Fibroblast of lung (primary cell): Measurements from ENCODE around the gene DARS1. TPM values are rescaled to one million over a fixed set of nuclear protein-coding genes. Genes with fewer than 3 reads are reported as not detected.
A peak's percentile ranks its signal among the peaks of the same experiment; 100 is the strongest.

Experiments
- DNase-seq, 2 donors: peaks; one replicate each; pipeline versions ENCODE4 v3.0.0 to v3.0.0-alpha.2; 2010; ENCODE audit warnings: low read depth in 2 of 2
- H2AFZ ChIP-seq: 2 replicates; pipeline ENCODE4 v1.5.1; 2012; ENCODE audit warnings: low read length, control low read depth, inconsistent platforms
- H3K27ac ChIP-seq: 2 replicates; pipeline ENCODE4 v1.5.1; 2011; ENCODE audit warnings: low read length, control low read depth; ENCODE audit not compliant: insufficient read depth
- H3K27me3 ChIP-seq: 2 replicates; pipeline ENCODE4 v1.5.1; 2011; ENCODE audit warnings: mild to moderate bottlenecking, low read length; ENCODE audit not compliant: control insufficient read depth, insufficient read depth
- H3K36me3 ChIP-seq: 2 replicates; pipeline ENCODE4 v1.5.1; 2011; ENCODE audit warnings: low read length; ENCODE audit not compliant: control insufficient read depth, insufficient read depth
- H3K4me1 ChIP-seq: 2 replicates; pipeline ENCODE4 v1.5.1; 2011; ENCODE audit warnings: low read length; ENCODE audit not compliant: control insufficient read depth, insufficient read depth; ENCODE audit errors: extremely low read depth
- H3K4me2 ChIP-seq: 2 replicates; pipeline ENCODE4 v1.5.1; 2011; ENCODE audit warnings: low read length, control low read depth; ENCODE audit not compliant: insufficient read depth; ENCODE audit errors: extremely low read depth
- H3K4me3 ChIP-seq, 4 experiments: fragments of 200-600 bp in 1 of 4; sonication (generic) in 1 of 4; replicated peaks in 1 of 4; 2 replicates each; pipeline ENCODE4 v1.5.1; 2011 to 2016; ENCODE audit warnings: low read length in 4 of 4, low read depth in 3 of 4, mild to moderate bottlenecking in 3 of 4, control low read depth in 2 of 4, inconsistent platforms in 1 of 4, mixed read lengths in 1 of 4; ENCODE audit not compliant: insufficient read depth in 1 of 4; ENCODE audit errors: control extremely low read depth in 1 of 4
- H3K79me2 ChIP-seq: 2 replicates; pipeline ENCODE4 v1.5.1; 2012; ENCODE audit warnings: mild to moderate bottlenecking, low read length, inconsistent platforms; ENCODE audit not compliant: control insufficient read depth, insufficient read depth
- H3K9ac ChIP-seq: 2 replicates; pipeline ENCODE4 v1.5.1; 2011; ENCODE audit warnings: mild to moderate bottlenecking, low read length, control low read depth; ENCODE audit not compliant: insufficient read depth
- H3K9me3 ChIP-seq: 2 replicates; pipeline ENCODE4 v1.5.1; 2012; ENCODE audit warnings: low read depth, low read length; ENCODE audit not compliant: control insufficient read depth, insufficient read depth
- H4K20me1 ChIP-seq: 2 replicates; pipeline ENCODE4 v1.5.1; 2011; ENCODE audit warnings: low read length; ENCODE audit not compliant: control insufficient read depth, insufficient read depth; ENCODE audit errors: extremely low read depth
- CTCF ChIP-seq, 2 donors: IDR thresholded peaks in 1 of 2; conservative IDR thresholded peaks in 1 of 2; 1 replicate in 1 of 2; 2 replicates in 1 of 2; pipeline ENCODE4 v1.5.1; 2011 to 2012; ENCODE audit warnings: low read length in 2 of 2, control low read depth in 1 of 2, inconsistent platforms in 1 of 2, low read depth in 1 of 2, mild to moderate bottlenecking in 1 of 2
- EZH2 ChIP-seq: IDR thresholded peaks from 2 replicates; pipeline ENCODE4 v1.5.1; 2012; ENCODE audit warnings: low read length, control low read depth, mild to moderate bottlenecking; ENCODE audit errors: missing control alignments
- polyA plus RNA-seq, 2 donors: library from polyadenylated mRNA; depleted of rRNA in 1 of 2; stranded (reverse) in 1 of 2; unstranded in 1 of 2; fragments of >200 nt; gene quantifications; 2 replicates each; pipeline ENCODE4 v1.2.1, GENCODE V29; 2011 to 2012; ENCODE audit warnings: missing spikeins in 1 of 2
- total RNA-seq: library from RNA; depleted of rRNA; stranded (reverse); fragments of >200 nt; gene quantifications from 2 replicates; pipeline ENCODE4 v1.2.1, GENCODE V29; 2014

DARS1 gene
- total and polyA plus RNA-seq, 2 donors (not counting 1 experiment from before 2014, with no cell fraction given) = 75.5 to 110 TPM

GRCh38 chr2:136000502-136000901 lies 15.1 kb upstream of the DARS1 start:
- DNase-seq = no peak

GRCh38 chr2:135999899-136000298 lies 14.5 kb upstream of the DARS1 start:
- Histone ChIP-seq H3K9me3 (no peaks in the 10 kb centered on the region), H3K27ac (no peak overlapping the region), H3K27me3 (no peaks in the 10 kb centered on the region), H3K4me2 (no peak overlapping the region), H3K79me2 (no peaks in the 10 kb centered on the region), H3K4me1 (no peaks in the 10 kb centered on the region), H2AFZ (no peak overlapping the region), H3K9ac (no peak overlapping the region), H4K20me1 (no peaks in the 10 kb centered on the region), H3K4me3 (no peak overlapping the region), H3K36me3 (no peaks in the 10 kb centered on the region)
- DNase-seq = no peak
- no peak for TF ChIP-seq EZH2
- TF ChIP-seq CTCF (conservative IDR thresholded peaks at IDR 0.05 in 1 of 2, IDR thresholded peaks at IDR 0.05 in 1 of 2; ENCODE audit: low read depth in 1 of 2, low read length in 2 of 2) = no peak

More at GRCh38 chr2:136000502-136000901, 15.1 kb upstream of the DARS1 start:
- Histone ChIP-seq H3K79me2 (no peaks in the 10 kb centered on the region), H3K9ac (no peak overlapping the region), H3K4me1 (no peaks in the 10 kb centered on the region), H3K9me3 (no peaks in the 10 kb centered on the region), H3K27me3 (no peaks in the 10 kb centered on the region), H3K36me3 (no peaks in the 10 kb centered on the region), H3K4me3 (no peak overlapping the region), H2AFZ (peak overlapping the region; percentile 26), H3K4me2 (no peak overlapping the region), H3K27ac (no peak overlapping the region), H4K20me1 (no peaks in the 10 kb centered on the region)
- TF ChIP-seq EZH2 (no peak), CTCF (conservative IDR thresholded peaks at IDR 0.05 in 1 of 2, IDR thresholded peaks at IDR 0.05 in 1 of 2; ENCODE audit: low read depth in 1 of 2, low read length in 2 of 2) (no peak)

- no peaks in the 10 kb centered on the region for H3K4me1 ChIP-seq
These were observed 13.5 kb upstream of the DARS1 start for GRCh38 chr2:135998879-135999278.

More at GRCh38 chr2:135998879-135999278, 13.5 kb upstream of the DARS1 start:
- Histone ChIP-seq H3K27ac (no peak overlapping the region), H3K4me2 (no peak overlapping the region), H3K9me3 (no peaks in the 10 kb centered on the region), H3K79me2 (no peaks in the 10 kb centered on the region), H3K9ac (no peak overlapping the region), H4K20me1 (no peaks in the 10 kb centered on the region), H3K27me3 (no peaks in the 10 kb centered on the region), H3K4me3 (no peak overlapping the region), H2AFZ (no peak overlapping the region), H3K36me3 (no peaks in the 10 kb centered on the region)
- no peak for TF ChIP-seq EZH2
- no peak for TF ChIP-seq CTCF (conservative IDR thresholded peaks at IDR 0.05 in 1 of 2, IDR thresholded peaks at IDR 0.05 in 1 of 2; ENCODE audit: low read depth in 1 of 2, low read length in 2 of 2)
- no peak for DNase-seq
